LoVo (cell line): ENCODE data around the gene SLC38A10.
A peak's percentile ranks its signal among the peaks of the same experiment; 100 is the strongest.

ENCODE experiments used
- DNase-seq: peaks from one replicate; pipeline ENCODE4 v3.0.0-alpha.2; 2016; ENCODE audit warnings: low spot score

SLC38A10 gene

GRCh38 chr17:81253358-81254131 is 41.6 kb downstream of the SLC38A10 start:
- DNase-seq = peak; percentile 17

DNA sequence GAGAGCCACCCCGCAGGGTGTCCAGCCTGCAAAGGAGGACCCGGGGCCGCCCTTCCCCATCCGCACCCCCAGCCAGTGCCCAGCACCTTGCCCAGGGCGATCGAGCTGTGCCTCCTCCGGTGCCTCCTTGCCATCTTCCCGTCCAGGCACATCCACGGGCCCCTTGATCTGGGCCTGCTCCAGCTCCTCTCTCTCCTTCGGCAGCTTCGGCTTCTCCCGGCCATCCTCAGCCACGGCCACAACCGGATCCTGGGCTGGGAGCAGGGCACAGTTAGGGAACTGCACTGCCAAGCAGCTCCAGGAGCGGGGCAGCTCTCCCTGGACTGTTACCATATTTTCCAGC is 42.1 kb downstream of the SLC38A10 start:
- DNase-seq = no peak

- no peak for DNase-seq
These were observed 42.7 kb downstream of the SLC38A10 start for GRCh38 chr17:81252326-81252986.

DNA sequence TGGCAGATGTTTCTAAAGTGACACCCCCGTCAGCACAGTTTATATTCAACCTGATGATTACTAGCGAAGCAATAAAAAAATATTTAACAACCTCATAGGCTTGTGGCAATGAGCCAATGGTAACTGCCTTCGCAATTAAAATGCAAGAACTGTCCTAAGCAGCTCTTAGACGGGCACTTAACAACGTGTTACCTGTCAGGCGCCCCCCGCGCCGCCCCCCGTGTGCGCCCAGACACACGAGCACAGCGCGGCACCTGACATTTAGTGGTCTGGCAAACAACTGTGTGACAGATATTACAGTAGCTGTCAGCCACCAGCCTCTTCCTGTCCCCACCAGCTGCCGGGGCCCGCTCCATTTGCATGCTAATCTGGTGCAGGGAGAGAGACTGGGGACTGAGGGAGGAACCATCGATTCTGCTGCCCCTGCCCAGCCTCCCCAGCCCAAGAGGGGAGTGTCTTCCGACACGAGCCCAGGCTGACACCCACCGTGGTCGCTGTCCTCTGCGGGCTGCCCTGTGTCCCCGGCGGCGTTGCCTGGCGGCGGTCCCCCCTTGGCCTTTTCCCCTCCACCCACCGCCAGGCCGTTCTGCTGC is 43.3 kb downstream of the SLC38A10 start:
- DNase-seq = no peak

DNA sequence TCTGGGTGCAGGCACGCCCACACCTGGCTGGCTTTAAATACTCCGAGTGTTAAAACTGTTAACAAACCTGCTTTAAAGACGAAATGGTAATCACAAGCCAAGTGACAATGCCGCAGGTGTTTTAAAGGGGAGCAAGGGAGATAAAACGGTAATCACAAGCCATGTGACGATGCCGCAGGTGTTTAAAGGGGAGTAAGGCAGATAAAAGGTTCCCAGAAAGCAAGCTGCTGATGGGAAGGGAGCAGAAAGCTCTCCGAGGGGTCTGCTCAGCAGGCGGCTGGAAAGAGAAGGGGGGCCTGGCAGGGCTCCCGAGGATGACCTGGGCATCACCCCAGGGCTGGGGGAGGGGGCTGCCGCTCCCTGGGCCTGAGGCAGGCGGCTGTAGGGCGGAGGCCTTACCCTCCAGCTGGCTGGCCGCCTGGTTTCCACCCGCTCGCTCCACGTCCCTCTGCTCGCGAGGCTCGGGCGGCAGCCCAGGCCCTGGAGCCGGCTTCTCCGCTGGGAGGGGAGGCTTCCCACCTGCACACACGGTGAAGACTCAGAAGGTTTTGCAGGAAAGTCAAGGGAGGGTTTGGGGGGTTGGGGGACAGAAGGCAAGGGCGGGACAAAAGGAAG is 43.9 kb downstream of the SLC38A10 start:
- no peak for DNase-seq

DNA sequence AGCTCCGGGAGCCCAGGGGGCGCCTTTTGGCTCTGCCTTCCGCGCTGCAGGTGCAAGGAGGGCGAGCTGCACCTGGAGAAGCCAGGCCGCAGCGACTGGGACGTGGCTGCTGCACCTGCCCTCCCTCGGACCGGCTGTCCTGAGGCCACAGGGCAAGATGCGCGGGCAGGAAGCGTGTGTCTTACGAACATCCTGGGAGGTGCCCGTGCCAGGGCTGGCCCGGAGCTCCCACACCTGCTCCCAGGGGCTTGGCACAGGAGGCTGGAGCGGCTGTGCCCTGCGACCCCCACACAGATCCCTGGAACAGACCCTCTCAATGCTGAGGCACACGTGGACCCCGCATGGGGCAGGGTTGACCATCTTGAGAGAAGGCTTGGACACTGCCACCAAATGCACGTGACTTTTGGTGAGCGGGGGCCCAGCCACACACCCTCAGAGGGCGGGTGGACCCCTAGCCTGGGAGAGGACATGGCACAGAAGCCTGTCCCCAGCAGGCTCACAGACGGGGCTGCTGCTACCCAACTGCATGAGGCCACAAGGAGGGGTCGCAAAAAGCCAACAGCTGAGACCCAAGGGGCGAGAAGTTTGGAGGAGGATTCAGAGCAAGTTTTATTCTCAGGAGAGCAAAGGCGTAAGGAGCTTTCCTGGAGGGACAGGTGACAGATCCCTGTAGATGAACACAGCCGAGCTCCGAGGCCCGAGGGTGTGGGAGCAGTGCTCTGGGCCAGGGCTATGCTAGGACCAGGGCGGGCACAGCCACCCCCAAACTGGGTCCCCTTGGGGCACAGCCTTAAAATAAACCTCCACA is 44.6 kb downstream of the SLC38A10 start:
- no peak for DNase-seq

GRCh38 chr17:81249223-81250040 is 45.7 kb downstream of the SLC38A10 start:
- no peak for DNase-seq

- no peak for DNase-seq
These were observed 46.5 kb downstream of the SLC38A10 start for GRCh38 chr17:81248649-81249048.

DNA sequence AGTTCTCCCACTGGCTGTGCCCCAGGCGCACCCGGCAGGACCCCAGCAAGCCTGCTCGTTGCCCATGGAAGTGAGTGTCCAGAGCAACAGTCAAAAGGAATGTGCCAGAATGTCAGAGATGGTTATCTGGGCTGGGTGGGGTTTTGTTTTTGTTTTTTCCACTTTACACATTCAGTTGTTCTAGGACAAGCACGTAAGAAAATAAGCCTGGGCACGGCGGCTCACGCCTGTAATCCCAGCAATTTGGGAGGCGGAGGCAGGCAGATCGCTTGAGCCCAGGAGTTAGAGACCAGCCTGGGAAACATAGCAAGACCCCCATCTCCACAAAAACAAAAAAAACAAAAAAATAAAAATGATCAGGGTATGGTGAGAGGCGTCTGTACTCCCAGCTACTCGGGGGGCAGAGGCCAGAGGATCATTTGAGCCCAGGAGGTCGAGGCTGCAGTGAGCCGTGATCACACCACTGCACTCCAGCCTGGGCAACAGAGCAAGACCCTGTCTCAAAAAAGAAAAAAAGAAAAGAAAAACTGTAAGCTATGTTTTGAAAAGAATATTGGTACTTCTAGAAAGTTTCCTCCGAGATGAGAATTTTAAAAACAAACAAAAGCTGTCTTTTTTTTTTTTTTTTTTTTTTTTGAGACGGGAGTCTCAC is 47.6 kb downstream of the SLC38A10 start:
- no peak for DNase-seq

- DNase-seq = no peak
These were observed 48.3 kb downstream of the SLC38A10 start for GRCh38 chr17:81246679-81247338.

GRCh38 chr17:81246343-81246670 is 48.8 kb downstream of the SLC38A10 start:
- DNase-seq = no peak

DNA sequence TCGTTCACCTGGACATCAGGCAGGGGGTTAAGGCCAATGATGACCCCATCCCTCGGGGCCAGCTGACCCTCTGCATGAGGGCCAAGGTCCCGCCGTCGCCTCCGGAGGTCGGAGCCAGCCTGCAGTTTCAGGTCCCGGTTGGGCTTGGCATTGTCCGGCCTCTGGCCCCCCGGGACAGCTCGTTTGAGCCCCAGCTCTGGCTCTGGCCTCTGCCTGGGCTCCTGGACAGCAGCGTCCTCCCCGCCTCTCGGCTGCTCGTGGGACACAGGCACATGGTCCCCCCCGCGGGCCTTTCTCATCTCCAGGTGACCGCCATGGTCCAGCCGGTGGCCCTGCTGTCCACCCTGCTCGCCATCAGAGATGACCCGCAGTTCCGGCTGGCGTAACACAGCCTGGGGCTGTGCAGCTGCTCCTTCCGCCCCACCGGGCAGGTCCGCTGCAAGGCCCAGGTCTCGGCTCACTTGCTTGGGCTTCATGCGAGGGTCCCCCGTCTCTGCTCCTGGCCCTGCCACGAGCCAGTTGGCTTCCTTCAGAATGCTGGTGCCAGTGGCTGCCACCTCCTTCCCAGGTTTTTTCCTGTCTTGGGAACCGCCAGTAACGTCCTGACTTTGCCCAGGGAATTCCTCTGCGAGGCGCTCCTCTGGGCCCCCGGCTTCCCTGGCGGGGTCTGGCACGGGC is 49.3 kb downstream of the SLC38A10 start:
- no peak for DNase-seq

DNA sequence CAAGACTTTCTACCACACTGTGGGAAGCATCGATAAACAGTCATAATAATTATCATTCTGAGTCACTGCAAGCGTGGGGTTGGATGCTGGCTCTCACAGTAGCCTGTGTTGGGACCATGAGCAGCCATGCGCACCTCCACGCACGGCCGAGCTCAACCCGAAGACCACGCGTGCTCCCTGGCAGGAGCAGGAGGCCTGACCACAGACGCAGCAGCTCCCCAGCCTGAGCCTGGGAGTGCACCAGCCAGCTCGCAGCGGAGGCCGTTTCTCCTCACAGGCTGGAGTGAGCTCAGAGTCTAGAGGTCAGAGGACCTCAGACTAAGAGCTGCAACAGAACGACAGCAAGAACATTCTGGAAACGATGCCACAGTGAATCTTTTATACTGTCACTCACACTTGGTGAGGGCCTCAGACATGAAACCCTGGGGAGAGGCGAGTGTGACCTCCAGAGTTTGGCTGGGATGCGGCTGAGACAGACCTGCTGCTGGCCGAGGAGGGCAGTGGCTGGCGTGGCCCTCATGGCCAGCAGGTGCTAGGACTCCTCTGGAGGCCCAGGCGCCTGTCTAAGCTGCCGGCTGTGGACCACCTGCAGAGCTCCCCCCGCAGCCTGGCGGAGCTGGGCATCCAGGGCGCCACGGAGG is 50.0 kb downstream of the SLC38A10 start:
- DNase-seq = no peak

DNA sequence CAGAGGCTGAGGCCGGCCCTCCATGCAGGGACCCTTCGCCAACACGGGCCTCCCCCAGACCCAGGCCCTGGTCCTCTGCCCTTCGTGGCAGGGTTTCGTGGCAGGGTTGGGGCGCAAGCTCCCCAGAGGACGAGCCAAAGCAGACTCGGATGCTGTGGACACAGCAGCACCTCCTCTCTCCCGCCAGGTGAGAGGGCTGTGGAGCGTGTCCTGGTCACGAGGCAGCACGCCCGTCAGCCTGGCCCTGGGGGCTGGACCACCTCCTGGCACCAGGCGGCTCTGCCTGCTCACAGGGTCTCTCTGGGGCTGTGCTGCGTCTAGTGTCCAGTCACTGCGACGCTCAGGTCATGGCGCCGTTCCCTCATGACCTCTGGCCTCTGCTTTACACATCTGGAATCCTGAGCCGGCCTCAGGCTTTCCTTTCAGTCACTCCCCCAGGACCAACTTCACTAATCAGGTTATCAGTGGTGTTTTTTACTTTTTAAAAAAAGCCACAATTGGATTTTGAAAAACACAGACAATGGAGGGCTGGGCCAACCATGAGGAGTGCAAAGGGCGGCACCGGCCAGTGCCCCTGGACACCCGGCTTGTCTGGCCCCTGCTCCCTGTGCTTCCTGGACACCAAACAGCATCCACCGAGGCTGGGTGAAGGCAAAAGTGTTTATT is 50.6 kb downstream of the SLC38A10 start:
- no peak for DNase-seq

- no peak for DNase-seq
These were observed 51.8 kb downstream of the SLC38A10 start for GRCh38 chr17:81243333-81243664.

- DNase-seq = no peak
These were observed 52.4 kb downstream of the SLC38A10 start for GRCh38 chr17:81242421-81243332.

GRCh38 chr17:81241648-81242420 is 53.3 kb downstream of the SLC38A10 start:
- DNase-seq = no peak
